MM.1S (cell line): ENCODE measurements around the gene ZDHHC22.

Source experiments
- CTCF ChIP-seq: fragments of 300-600 bp; sonication (generic); IDR thresholded peaks from 2 replicates; pipeline ENCODE4 v1.5.1; 2016; ENCODE audit warnings: antibody characterized with exemption, low read length, mixed read lengths
- EZH2 ChIP-seq: fragments of 300-600 bp; sonication (generic); optimal IDR thresholded peaks from 2 replicates; pipeline ENCODE3; 2017; ENCODE audit warnings: low read depth, mild to moderate bottlenecking, antibody characterized with exemption, low read length, mixed read lengths
- EZH2phosphoT487 ChIP-seq: fragments of 300-600 bp; sonication (generic); IDR thresholded peaks from 2 replicates; pipeline ENCODE4 v1.6.1; 2018; ENCODE audit warnings: antibody characterized with exemption, low read length

GRCh38 chr14:77180726-77181602, 39.4 kb upstream of the ZDHHC22 start:
- TF ChIP-seq CTCF (no peak), EZH2 (no peak), EZH2phosphoT487 (no peak)
